Nephron progenitor cell (in vitro differentiated cells): ENCODE data around the gene TIMM44.

Source experiments
- DNase-seq: peaks from one replicate; pipeline ENCODE4 v3.0.0; 2021
- H3K27ac Mint-ChIP-seq: 2 replicates; pipeline ENCODE4 v1.8.0; 2021; ENCODE audit warnings: mild to moderate bottlenecking, moderate library complexity, mixed read lengths
- H3K27me3 Mint-ChIP-seq: 2 replicates; pipeline ENCODE4 v1.8.0; 2021; ENCODE audit warnings: mild to moderate bottlenecking, low read depth, mixed read lengths; ENCODE audit not compliant: poor library complexity
- H3K36me3 Mint-ChIP-seq: 2 replicates; pipeline ENCODE4 v1.8.0; 2021; ENCODE audit warnings: low read depth, mixed read lengths
- H3K4me1 Mint-ChIP-seq: 2 replicates; pipeline ENCODE4 v1.8.0; 2021; ENCODE audit warnings: mixed read lengths
- H3K4me3 Mint-ChIP-seq: 2 replicates; pipeline ENCODE4 v1.8.0; 2021; ENCODE audit warnings: mild to moderate bottlenecking, moderate library complexity, mixed read lengths
- H3K9me3 Mint-ChIP-seq: 2 replicates; pipeline ENCODE4 v1.8.0; 2021; ENCODE audit warnings: mild to moderate bottlenecking, moderate library complexity, mixed read lengths
- TF ChIP-seq, protein P1 (sequence below): fragments of 200-600 bp; sonication (generic); IDR thresholded peaks from 2 replicates; pipeline ENCODE4 v1.5.0; 2021; ENCODE audit warnings: antibody characterized with exemption

The TIMM44 gene

GRCh38 chr19:7943444-7944176, at the start of gene TIMM44:
Gene TIMM44 (minus strand): TSS chr19:7943666. CDS start chr19:7943651, 15 bp downstream.
- TF ChIP-seq, protein P1, sequence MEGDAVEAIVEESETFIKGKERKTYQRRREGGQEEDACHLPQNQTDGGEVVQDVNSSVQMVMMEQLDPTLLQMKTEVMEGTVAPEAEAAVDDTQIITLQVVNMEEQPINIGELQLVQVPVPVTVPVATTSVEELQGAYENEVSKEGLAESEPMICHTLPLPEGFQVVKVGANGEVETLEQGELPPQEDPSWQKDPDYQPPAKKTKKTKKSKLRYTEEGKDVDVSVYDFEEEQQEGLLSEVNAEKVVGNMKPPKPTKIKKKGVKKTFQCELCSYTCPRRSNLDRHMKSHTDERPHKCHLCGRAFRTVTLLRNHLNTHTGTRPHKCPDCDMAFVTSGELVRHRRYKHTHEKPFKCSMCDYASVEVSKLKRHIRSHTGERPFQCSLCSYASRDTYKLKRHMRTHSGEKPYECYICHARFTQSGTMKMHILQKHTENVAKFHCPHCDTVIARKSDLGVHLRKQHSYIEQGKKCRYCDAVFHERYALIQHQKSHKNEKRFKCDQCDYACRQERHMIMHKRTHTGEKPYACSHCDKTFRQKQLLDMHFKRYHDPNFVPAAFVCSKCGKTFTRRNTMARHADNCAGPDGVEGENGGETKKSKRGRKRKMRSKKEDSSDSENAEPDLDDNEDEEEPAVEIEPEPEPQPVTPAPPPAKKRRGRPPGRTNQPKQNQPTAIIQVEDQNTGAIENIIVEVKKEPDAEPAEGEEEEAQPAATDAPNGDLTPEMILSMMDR = no peak
- peaks cover 27% of the 10 kb centered on the region for H3K36me3 Mint-ChIP-seq
- H3K4me1 Mint-ChIP-seq = peaks cover 20% of the 10 kb centered on the region
- DNase-seq = peak; percentile 97
- H3K27me3 Mint-ChIP-seq = no peaks in the 10 kb centered on the region
- peak within 1 kb of the TSS; percentile 100 for H3K27ac Mint-ChIP-seq
- peak within 1 kb of the TSS; percentile 94 for H3K4me3 Mint-ChIP-seq
- peaks cover 5% of the 10 kb centered on the region for H3K9me3 Mint-ChIP-seq

DNA sequence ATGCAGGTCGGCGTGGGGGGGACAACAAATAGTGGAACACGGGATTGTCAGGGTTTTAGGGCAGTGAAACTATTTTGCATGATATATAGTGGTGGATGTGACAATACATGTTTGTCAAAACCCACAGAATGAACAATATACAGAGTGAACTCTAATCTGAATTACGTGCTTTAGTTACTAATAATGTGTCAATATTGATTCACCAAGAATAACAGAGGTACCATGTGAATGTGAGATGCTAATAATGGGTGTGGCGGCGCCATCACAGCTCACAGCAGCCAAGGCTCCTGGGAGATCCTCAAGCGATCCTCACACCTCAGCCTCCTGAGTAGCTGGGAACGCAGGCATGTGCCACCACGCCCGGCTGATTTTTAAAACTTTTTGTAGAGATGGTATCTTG, 49.1 kb upstream of the TIMM44 start:
- Mint-ChIP-seq H3K27ac (peak overlapping the region; percentile 3), H3K4me3 (no peak overlapping the region), H3K36me3 (peaks cover 55% of the 10 kb centered on the region), H3K27me3 (peaks cover 2% of the 10 kb centered on the region), H3K9me3 (no peaks in the 10 kb centered on the region), H3K4me1 (peaks cover 38% of the 10 kb centered on the region)
- TF ChIP-seq, protein P1 = no peak
- DNase-seq = no peak

GRCh38 chr19:7989071-7989575, 45.7 kb upstream of the TIMM44 start:
- H3K4me3 Mint-ChIP-seq = no peak overlapping the region
- peaks cover 57% of the 10 kb centered on the region for H3K36me3 Mint-ChIP-seq
- H3K27ac Mint-ChIP-seq = peak overlapping the region; percentile 95
- peaks cover 38% of the 10 kb centered on the region for H3K4me1 Mint-ChIP-seq
- H3K9me3 Mint-ChIP-seq = no peaks in the 10 kb centered on the region
- TF ChIP-seq, protein P1 = no peak
- DNase-seq = no peak
- H3K27me3 Mint-ChIP-seq = peaks cover 2% of the 10 kb centered on the region

DNA sequence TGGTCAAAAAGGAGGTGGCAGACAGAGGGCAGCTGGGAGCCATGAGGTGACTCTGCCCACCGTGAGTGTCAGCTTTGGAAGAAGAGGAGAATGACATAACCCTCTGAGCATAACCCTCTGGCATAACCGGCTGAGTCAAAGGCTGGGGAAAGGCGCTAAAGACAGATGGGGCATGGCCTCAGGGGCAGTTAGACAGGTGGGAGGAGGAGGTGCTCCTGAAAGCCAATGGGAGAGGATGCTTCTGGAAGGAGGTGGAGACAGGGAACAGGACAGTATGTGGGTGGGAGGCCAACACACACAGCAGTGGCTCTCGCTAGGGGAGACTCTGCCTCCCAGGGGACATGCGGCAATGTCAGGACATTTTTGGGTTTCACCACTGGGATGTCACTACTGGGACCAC, 44.8 kb upstream of the TIMM44 start:
- Mint-ChIP-seq H3K27ac (peak overlapping the region; percentile 95), H3K4me3 (no peak overlapping the region)

DNA sequence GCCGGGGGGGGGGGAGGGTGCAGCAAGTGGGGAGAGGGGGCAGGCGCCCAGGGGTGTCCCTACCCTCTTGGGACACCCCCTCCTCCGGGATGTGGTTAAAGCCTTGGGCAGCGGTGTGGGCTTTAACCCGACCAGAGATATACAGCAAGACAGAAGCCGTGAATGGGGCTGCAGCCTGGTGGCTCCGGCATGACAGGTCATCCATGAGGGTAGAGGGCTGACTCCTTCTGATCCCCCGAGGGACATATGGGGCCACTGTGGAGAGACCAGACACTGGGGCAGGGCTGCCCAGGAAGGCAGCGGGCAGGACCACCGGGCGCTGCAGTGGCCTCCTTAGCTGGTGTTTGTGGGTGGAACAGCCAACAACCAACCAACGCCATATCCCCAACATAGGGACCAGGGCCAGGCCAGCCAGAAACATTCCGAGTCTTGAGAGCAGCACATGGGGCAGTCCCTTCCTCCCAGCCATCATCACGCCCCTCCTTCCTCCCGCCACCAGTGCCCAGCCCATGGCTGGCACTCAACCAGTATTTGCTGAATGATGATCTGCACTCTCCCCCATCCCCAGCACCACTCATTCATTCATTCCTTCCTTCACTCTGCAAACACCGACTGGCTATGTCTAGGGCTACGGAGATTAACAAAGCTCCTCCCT, 43.8 kb upstream of the TIMM44 start:
- TF ChIP-seq, protein P1 = no peak
- peaks cover 3% of the 10 kb centered on the region for H3K27me3 Mint-ChIP-seq
- peak overlapping the region; percentile 95 for H3K27ac Mint-ChIP-seq
- no peak overlapping the region for H3K4me3 Mint-ChIP-seq
- peaks cover 55% of the 10 kb centered on the region for H3K36me3 Mint-ChIP-seq
- no peaks in the 10 kb centered on the region for H3K9me3 Mint-ChIP-seq
- no peak for DNase-seq
- H3K4me1 Mint-ChIP-seq = peaks cover 48% of the 10 kb centered on the region

More for the DNA sequence above, 44.8 kb upstream of the TIMM44 start:
- DNase-seq = no peak
- Mint-ChIP-seq H3K9me3 (no peaks in the 10 kb centered on the region), H3K36me3 (peaks cover 58% of the 10 kb centered on the region), H3K27me3 (peaks cover 2% of the 10 kb centered on the region), H3K4me1 (peaks cover 38% of the 10 kb centered on the region)
- TF ChIP-seq, protein P1 = no peak
